GM10266 (cell line): ENCODE measurements around the gene PEX26.
"Not testable (repeated sequence)": the region's sequence is repeated elsewhere in the genome, so short reads cannot be mapped to it uniquely, and the experiment has no call there.

Experiments used
- DNase-seq: peaks from one replicate; pipeline ENCODE4 v3.0.0; 2012; ENCODE audit errors: extremely low spot score
- TF ChIP-seq, protein P1 (sequence below): IDR thresholded peaks from 2 replicates; pipeline ENCODE4 v1.5.1; 2012; ENCODE audit warnings: mild to moderate bottlenecking, low read depth; ENCODE audit not compliant: control insufficient read depth, insufficient read depth; ENCODE audit errors: missing control alignments

Gene PEX26

DNA sequence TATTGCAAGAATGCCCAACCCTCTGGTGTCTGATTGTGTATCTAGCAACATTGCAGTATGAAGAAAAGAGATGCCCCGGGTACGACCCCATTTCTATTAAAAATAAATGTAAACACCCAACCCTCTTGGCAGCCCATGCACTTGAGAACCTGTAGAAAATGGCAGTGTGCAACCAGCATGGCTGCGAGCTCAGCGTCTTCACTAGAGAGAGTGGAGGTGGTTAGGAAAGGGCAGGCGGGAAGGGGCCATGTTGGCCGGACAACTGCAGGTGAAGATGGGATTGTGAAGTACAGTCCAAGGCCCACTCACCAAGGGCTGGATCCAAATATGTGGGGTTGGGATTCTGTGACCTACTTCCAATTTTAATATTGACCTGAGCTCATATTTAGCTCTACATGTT is 15.9 kb downstream of the PEX26 start:
- TF ChIP-seq, protein P1, sequence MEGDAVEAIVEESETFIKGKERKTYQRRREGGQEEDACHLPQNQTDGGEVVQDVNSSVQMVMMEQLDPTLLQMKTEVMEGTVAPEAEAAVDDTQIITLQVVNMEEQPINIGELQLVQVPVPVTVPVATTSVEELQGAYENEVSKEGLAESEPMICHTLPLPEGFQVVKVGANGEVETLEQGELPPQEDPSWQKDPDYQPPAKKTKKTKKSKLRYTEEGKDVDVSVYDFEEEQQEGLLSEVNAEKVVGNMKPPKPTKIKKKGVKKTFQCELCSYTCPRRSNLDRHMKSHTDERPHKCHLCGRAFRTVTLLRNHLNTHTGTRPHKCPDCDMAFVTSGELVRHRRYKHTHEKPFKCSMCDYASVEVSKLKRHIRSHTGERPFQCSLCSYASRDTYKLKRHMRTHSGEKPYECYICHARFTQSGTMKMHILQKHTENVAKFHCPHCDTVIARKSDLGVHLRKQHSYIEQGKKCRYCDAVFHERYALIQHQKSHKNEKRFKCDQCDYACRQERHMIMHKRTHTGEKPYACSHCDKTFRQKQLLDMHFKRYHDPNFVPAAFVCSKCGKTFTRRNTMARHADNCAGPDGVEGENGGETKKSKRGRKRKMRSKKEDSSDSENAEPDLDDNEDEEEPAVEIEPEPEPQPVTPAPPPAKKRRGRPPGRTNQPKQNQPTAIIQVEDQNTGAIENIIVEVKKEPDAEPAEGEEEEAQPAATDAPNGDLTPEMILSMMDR = no peak
- no peak for DNase-seq

DNA sequence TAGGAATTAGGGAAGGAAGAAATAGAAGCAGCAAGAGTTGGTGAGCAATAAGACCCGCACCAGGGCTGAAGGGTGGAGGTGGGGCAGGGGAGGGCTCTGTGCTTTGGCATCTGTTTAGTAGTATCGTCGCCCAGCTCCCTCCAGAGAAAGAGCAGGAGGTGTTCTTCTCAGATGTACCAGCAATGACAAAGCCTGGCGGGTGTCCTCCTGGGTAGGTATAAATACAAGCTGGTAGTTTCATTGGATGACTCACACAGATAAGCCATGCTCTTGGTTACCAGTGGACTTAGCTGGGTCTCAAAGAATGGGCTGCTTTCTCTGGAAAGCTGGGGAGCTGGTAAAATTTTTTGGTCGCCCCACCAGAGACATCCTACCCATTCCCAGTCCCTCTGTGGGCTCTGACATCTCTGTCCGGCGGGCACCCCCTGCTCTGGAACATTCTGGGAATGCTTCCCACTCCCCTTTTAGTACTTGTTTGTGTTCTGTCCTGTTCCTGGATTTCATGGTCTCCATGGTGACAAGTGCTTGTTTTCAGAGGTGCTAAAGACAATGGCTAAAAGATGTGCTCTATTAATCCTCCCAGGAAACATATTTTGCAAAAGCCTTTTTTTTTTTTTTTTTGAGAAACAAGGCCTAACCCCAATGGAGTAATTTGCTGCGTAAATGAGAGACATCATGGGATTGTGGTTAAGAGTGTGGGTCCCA is 17.5 kb downstream of the PEX26 start:
- no peak for DNase-seq
- TF ChIP-seq, protein P1 = no peak

DNA sequence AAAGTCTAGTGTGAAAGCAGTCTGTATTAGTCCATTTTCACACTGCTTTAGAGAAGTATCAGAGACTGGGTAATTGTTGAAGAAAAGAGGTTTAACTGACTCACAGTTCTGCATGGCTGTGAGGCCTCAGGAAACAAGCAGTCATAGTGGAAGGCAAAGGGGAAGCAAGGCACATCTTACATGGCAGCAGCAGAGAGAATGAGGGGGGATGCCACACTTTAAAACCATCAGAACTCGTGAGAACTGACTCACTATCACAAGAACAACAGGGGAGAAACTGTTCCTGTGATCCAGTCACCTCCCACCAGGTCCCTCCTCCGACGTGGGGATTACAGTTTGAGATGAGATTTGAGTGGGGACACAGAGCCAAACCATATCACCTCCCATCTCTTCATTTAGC is 19.0 kb downstream of the PEX26 start:
- TF ChIP-seq, protein P1 = no peak
- DNase-seq = no peak

DNA sequence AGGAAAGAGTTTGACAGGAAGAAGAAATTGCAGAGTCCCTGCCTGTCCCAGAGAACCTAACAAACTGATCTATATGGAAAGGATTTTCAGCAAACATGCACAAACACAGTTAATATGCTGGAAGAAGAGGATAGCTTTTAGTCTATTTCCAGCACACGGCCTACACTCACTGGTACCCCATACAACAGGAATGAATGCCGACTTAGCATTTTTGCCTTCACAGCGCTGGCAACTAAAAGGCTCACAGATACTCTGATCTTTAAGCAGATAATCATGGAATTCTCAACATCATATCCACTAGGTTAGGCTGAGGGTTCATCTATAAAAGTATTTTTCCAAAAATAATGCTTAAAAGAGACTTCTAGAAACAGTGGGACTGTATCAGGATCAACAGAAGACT is 23.0 kb downstream of the PEX26 start:
- DNase-seq = no peak
- TF ChIP-seq, protein P1 = no peak

DNA sequence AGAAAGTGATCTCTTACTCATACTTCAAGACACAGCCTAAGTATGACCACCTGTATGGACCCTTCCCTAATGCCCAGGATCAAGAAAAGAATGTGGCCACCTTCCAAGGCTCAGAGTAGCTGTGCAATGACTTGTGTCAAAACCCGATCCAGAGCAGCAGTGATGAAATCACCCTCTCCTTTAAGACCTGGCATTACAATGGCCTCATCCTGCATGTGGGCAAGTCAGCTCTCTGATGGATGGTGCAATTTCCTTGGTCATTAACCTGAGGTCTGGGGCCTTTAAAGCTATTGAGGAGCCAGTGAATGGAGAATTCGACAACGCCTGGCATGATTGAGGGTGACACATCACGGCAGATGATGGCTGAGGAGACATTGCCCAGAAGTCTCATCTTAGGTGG is 23.7 kb downstream of the PEX26 start:
- TF ChIP-seq, protein P1 = no peak
- no peak for DNase-seq

DNA sequence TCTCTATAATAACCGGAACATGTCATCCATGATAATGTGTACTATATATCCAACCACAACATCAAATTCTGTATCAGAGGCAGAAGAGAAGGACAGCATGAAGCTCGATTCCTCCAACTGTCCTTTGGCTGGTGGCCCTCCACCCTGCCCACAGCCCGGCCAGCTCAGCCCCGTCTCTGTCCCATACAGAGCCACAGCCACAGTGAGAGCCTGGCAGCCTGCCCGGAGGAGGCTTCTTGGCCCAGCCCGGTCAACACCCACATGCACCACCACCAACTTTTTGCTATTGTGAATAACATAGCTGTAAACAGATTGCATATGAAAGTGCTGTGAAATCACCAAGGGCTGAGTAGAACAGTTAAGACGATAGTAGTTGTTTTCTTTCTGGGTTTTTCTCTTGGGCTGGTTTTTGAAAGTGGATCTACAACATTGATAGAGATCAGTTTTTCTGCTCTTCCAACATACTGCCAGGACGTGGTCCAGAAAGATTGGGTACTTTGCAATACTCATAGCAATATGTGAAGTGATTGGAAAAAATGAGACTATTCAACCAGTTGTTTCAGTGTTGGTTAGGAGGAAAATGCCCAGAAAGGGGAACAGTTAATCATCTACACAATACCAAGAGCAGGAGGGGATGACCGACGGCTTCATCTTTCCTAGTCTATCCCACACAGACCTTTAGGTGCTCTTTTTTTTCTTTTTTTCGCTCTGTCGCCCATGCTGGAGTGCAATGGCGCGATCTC is 25.9 kb downstream of the PEX26 start:
- no peak for DNase-seq
- TF ChIP-seq, protein P1 = no peak

DNA sequence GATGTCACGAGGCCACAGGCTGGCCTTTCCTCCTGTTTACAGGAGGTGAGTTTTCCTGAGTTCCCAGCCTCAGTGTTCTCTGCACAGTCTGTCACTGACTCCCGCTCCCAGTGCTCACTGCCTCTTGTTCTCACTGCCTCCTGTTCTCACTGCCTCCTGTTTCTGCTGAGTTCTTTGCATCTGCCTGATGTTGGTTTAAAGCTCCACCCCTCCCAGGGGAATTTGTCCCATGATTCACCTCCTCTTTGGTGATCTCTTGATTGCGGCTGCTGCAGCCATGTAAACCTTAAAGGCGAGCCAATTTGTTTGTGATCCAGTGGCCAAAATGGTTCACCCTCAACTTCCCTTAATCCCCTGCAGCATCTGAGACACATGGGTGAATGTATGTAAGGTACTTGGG is 26.8 kb downstream of the PEX26 start:
- DNase-seq = no peak
- TF ChIP-seq, protein P1 = no peak

DNA sequence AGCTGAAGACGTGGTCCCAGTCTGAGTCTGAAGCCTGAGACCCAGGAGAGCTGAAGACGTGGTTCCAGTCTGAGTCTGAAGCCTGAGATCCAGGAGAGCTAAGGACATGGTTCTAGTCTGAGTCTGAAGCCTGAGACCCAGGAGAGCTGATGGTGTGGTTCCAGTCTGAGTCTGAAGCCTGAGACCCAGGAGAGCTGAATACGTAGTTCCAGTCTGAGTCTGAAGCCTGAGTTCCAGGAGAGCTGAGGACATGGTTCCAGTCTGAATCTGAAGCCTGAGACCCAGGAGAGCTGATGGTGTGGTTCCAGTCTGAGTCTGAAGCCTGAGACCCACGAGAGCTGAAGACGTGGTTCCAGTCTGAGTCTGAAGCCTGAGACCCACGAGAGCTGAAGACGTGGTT is 28.2 kb downstream of the PEX26 start:
- DNase-seq = not testable (repeated sequence)

DNA sequence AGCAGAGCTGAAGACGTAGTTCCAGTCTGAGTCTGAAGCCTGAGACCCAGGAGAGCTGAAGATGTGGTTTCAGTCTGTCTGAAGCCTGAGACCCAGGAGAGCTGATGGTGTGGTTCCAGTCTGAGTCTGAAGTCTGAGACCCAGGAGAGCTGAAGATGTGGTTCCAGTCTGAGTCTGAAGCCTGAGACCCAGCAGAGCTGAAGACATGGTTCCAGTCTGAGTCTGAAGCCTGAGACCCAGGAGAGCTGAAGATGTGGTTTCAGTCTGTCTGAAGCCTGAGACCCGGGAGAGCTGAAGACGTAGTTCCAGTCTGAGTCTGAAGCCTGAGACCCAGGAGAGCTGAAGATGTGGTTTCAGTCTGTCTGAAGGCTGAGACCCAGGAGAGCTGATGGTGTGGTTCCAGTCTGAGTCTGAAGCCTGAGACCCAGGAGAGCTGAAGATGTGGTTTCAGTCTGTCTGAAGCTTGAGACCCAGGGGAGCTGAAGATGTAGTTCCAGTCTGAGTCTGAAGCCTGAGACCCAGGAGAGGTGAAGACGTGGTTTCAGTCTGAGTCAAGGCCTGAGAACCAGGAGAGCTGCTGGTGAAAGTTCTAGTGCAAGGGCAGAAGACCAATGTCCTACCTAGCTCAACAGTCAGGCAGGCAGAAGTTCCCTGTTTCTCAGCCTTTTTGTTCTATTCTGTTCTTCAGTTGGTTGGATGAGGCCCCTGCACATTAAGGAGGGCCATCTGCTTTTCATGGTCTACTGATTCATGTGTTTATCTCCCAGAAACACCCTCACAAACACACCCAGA is 29.0 kb downstream of the PEX26 start:
- DNase-seq = peak; percentile 58
